ENCODE data around the gene GRK2. TPM values are rescaled to one million over a fixed set of nuclear protein-coding genes. Genes with fewer than 3 reads are reported as not detected.

GRK2 gene
- total and polyA plus RNA-seq, 2 of the 8 experiments (the other 6 are each of a cell fraction or from before 2014, with no cell fraction given): 47.3 to 49.7 TPM

DNA sequence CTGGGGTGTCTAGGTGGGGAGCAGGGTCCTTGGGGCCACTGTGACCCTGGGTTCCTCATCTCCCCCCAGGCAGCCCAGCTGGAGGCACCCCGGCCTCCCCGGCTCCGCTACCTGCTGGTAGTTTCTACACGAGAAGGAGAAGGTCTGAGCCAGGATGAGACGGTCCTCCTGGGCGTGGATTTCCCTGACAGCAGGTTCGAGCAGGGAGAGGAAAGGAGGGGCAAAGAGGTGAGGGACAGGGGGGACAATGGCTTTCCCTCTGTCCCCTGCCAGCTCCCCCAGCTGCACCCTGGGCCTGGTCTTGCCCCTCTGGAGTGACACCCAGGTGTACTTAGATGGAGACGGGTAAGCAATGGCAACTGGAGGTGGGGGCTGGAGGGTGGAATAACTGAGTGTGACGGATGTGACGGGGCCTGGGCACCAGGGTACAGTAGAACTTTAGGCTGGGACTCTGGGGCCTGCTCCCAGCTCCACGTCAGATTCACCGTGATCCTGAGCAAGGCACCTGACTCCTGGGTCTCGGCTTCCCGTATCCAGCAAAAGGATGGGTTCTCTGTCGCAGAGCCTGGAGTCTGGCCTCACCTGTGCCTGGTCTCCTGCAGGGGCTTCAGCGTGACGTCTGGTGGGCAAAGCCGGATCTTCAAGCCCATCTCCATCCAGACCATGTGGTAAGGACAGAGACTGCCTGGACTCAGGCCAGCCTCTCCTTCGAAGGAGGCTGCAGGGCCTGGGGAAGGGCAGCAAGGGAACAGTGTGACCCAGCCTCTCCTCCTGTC lies 40.7 kb downstream of the GRK2 start (continued):
- TF ChIP-seq CREB1 (IDR thresholded peaks at IDR 0.05) (no peak), EGR1 (IDR thresholded peaks at IDR 0.05; ENCODE audit: borderline replicate concordance, low read depth, low read length) (no peak), BCL11A (IDR thresholded peaks at IDR 0.05; ENCODE audit: low read depth in 2 of 2, low read length in 2 of 2) (no peak), MAFK (IDR thresholded peaks at IDR 0.05; ENCODE audit: low read depth, low read length) (no peak)

Measured in H1 (cell line).